CD4-positive, CD25-positive, alpha-beta regulatory T cell (primary cell): Measurements from ENCODE around the gene KCNJ18. TPM values are rescaled to one million over a fixed set of nuclear protein-coding genes. Genes with fewer than 3 reads are reported as not detected.
"Not testable (repeated sequence)": the region's sequence is repeated elsewhere in the genome, so short reads cannot be mapped to it uniquely, and the experiment has no call there.

Source experiments
- ATAC-seq, 2 donors: fragments of 150-1000 bp; cut with Tn5 transposase; one replicate each; pipeline ENCODE4 v1.10.0; 2021; ENCODE audit warnings: low read depth in 2 of 2, moderate number of reproducible peaks in 2 of 2, moderate library complexity in 1 of 2
- DNase-seq, 3 donors: peaks; one replicate each; pipeline versions ENCODE4 v3.0.0 to v3.0.0-alpha.2; 2012 to 2022; ENCODE audit warnings: mixed read lengths in 1 of 3
- H3K27ac ChIP-seq: one replicate; pipeline ENCODE4 v1.7.0; 2013; ENCODE audit warnings: mild to moderate bottlenecking, low read length; ENCODE audit not compliant: insufficient read depth, poor library complexity, severe bottlenecking
- H3K27me3 ChIP-seq: one replicate; pipeline ENCODE4 v1.7.0; 2013; ENCODE audit warnings: low read length; ENCODE audit not compliant: control insufficient read depth, insufficient read depth
- H3K36me3 ChIP-seq: one replicate; pipeline ENCODE4 v1.7.0; 2013; ENCODE audit warnings: mild to moderate bottlenecking, low read length, moderate library complexity; ENCODE audit not compliant: control insufficient read depth, insufficient read depth
- H3K4me1 ChIP-seq: 2 replicates; pipeline ENCODE4 v1.7.0; 2013; ENCODE audit warnings: mild to moderate bottlenecking, low read length; ENCODE audit not compliant: insufficient read depth, control insufficient read depth, poor library complexity, severe bottlenecking
- H3K4me3 ChIP-seq: one replicate; pipeline ENCODE4 v1.7.0; 2013; ENCODE audit warnings: low read depth, mild to moderate bottlenecking, low read length, moderate library complexity
- H3K9me3 ChIP-seq, 2 experiments: 1 replicate in 1 of 2; 2 replicates in 1 of 2; pipeline ENCODE4 v1.7.0; 2013; ENCODE audit warnings: low read length in 2 of 2, mild to moderate bottlenecking in 1 of 2, moderate library complexity in 1 of 2; ENCODE audit not compliant: control insufficient read depth in 2 of 2
- H3K27ac Mint-ChIP-seq, 3 donors: one replicate each; pipeline ENCODE4 v1.8.0; 2020 to 2022; ENCODE audit warnings: mild to moderate bottlenecking in 3 of 3, mixed read lengths in 3 of 3, moderate library complexity in 2 of 3
- H3K27me3 Mint-ChIP-seq: one replicate; pipeline ENCODE4 v1.8.0; 2022; ENCODE audit warnings: mild to moderate bottlenecking, mixed read lengths
- H3K36me3 Mint-ChIP-seq: one replicate; pipeline ENCODE4 v1.8.0; 2020; ENCODE audit warnings: mixed read lengths
- H3K4me1 Mint-ChIP-seq, 4 donors: one replicate each; pipeline ENCODE4 v1.8.0; 2020 to 2022; ENCODE audit warnings: mixed read lengths in 4 of 4, mild to moderate bottlenecking in 1 of 4
- H3K4me3 Mint-ChIP-seq, 4 donors: one replicate each; pipeline ENCODE4 v1.8.0; 2020 to 2022; ENCODE audit warnings: mild to moderate bottlenecking in 4 of 4, mixed read lengths in 4 of 4, moderate library complexity in 3 of 4
- H3K9me3 Mint-ChIP-seq, 7 donors: one replicate each; pipeline ENCODE4 v1.8.0; 2020 to 2022; ENCODE audit warnings: mixed read lengths in 7 of 7, mild to moderate bottlenecking in 3 of 7, moderate library complexity in 2 of 7
- polyA plus RNA-seq, 4 donors: library from polyadenylated mRNA; unstranded; fragments of 300-500 nt; fragmentation: Illumina TruSeq; gene quantifications; one replicate each; pipeline ENCODE4 v1.2.3, GENCODE V29; 2021
- total RNA-seq: library from RNA; stranded (reverse); gene quantifications from one replicate; pipeline ENCODE4 v1.2.3, GENCODE V29; 2022

Gene KCNJ18
- total and polyA plus RNA-seq, 5 donors from 2014 or later, result not detected

DNA sequence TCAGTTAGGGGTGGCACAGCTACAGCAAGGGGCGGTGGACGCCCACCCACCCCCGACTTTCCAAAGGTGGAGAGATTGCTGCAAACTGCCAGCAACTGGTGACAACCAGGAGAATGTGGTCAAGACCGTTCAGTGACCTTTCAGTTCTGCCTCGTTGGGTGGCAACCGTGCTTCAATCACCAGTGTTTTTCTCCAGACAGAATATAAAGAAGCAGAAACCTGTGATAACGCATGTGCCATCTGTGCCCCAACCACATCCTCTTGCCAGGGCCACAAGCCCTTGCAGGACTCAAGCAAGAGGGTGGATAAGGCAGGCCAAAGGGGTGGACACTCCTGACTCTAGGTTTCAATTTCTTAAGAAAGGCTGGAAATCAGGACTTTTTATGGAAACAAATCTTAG, 47.2 kb downstream of the KCNJ18 start:
- H3K27me3 Mint-ChIP-seq, H3K9me3 Mint-ChIP-seq, H3K4me3 Mint-ChIP-seq, H3K27ac ChIP-seq, H3K4me3 ChIP-seq, H3K36me3 Mint-ChIP-seq, DNase-seq, H3K27ac Mint-ChIP-seq, H3K27me3 ChIP-seq, H3K36me3 ChIP-seq, H3K4me1 ChIP-seq, H3K4me1 Mint-ChIP-seq, H3K9me3 ChIP-seq: not testable (repeated sequence)
- ATAC-seq, result peak in 1 of 2 donors; percentile 11

DNA sequence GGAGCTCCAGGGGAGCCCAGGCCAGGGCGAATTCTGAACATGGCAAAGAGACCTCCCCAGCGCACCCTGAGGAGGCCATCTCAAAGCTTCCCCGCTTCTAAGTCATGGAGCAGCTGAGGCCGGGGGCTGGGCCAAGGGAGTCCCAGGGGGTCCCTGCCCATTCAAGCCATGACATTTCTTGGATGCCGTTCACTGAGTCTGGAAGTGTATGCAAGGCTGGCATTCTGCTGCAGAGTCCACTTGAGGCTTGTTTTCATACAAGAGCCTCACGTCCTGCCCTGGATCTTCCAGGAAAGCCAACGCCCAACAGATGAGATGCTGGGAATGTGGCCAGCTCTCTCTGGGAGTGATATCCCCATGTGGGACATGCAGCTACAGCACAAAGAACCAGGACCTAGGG, 48.5 kb downstream of the KCNJ18 start:
- H3K27ac ChIP-seq, H3K4me1 ChIP-seq, H3K36me3 Mint-ChIP-seq, H3K9me3 Mint-ChIP-seq, H3K27me3 ChIP-seq, H3K36me3 ChIP-seq, H3K27me3 Mint-ChIP-seq, H3K4me3 ChIP-seq, H3K27ac Mint-ChIP-seq, H3K4me3 Mint-ChIP-seq, DNase-seq, H3K9me3 ChIP-seq, H3K4me1 Mint-ChIP-seq, ATAC-seq: not testable (repeated sequence)

DNA sequence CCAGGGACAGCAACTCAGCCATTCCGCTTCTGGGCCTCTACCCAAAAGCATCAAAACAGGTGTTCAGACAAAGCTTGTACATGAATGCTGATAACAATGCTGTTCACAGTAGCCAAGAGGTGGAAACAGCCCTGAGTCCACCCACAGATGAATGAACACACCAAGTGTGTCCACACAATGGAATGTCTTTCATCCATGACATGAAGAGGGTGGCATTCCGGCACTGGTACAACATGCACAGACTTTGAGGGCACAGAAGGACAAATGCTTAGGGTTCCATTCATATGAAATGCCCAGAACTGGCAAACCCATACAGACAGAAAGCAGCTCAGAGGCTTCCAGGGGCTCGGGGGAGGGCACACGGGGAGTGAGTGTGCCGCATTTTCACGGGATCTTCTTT, 49.2 kb downstream of the KCNJ18 start:
- not testable (repeated sequence) for H3K27ac Mint-ChIP-seq, H3K27ac ChIP-seq, H3K36me3 Mint-ChIP-seq, H3K9me3 Mint-ChIP-seq, H3K4me1 ChIP-seq, H3K4me3 ChIP-seq, H3K27me3 Mint-ChIP-seq, H3K36me3 ChIP-seq, DNase-seq, H3K4me1 Mint-ChIP-seq, H3K4me3 Mint-ChIP-seq, H3K9me3 ChIP-seq, H3K27me3 ChIP-seq, ATAC-seq

DNA sequence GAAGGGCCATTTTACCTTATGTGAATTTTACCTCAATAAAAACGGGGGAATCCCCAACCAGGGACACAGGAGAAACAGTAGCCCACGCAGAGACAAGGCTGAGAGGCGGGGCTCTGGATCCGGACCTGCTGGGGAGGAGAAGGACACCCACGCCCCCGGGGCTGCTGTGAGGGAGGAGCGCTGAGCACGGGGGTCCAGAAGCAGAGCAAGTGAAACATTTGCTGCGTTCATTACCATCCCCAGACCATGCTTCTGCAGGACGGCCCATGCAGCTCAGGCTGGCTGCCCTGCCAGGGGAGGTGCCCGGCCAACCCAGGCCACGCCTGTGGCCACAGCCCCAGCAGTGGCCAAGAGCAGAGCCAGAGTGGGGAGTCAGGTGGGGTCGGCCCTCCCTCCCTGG, 50.0 kb downstream of the KCNJ18 start:
- Histone ChIP-seq H3K9me3 (no peaks in the 10 kb centered on the region), H3K27me3 (no peaks in the 10 kb centered on the region), H3K36me3 (no peaks in the 10 kb centered on the region), H3K4me3 (no peak overlapping the region), H3K27ac (no peak overlapping the region), H3K4me1 (no peaks in the 10 kb centered on the region)
- peaks cover 0 to 2% (median 1%) of the 10 kb centered on the region in 7 donors for H3K9me3 Mint-ChIP-seq
- DNase-seq, result no peak
- H3K4me1 Mint-ChIP-seq, result peaks cover 0 to 2% (median 0%) of the 10 kb centered on the region in 4 donors
- H3K27me3 Mint-ChIP-seq, result no peaks in the 10 kb centered on the region
- H3K4me3 Mint-ChIP-seq, result no peak overlapping the region
- no peaks in the 10 kb centered on the region for H3K36me3 Mint-ChIP-seq
- no peak overlapping the region for H3K27ac Mint-ChIP-seq
- ATAC-seq, result no peak

DNA sequence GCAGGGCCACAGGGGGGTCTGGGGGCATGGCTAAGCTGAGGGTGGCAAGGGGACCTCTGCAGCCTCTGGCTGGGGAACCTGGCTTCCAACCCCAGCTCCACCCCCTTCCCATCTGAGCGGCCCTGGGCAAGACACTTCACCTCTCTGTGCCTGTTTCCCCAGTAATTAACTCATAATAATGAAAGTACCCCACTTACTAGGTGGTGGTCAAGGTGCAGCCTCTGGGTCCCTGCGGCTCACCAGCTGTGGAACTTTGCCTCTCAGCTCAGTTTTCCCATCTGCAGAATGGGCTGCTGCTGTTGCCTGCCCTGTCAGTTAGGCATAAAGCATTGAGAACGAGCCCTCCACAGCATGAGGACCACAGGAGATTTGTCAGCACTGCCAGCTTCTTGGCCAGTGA, 51.8 kb downstream of the KCNJ18 start:
- H3K4me3 Mint-ChIP-seq, H3K36me3 ChIP-seq, H3K9me3 Mint-ChIP-seq, H3K9me3 ChIP-seq, H3K36me3 Mint-ChIP-seq, H3K4me1 ChIP-seq, H3K27ac Mint-ChIP-seq, H3K4me3 ChIP-seq, H3K27me3 ChIP-seq, H3K27me3 Mint-ChIP-seq, H3K4me1 Mint-ChIP-seq, H3K27ac ChIP-seq, DNase-seq, ATAC-seq: not testable (repeated sequence)

DNA sequence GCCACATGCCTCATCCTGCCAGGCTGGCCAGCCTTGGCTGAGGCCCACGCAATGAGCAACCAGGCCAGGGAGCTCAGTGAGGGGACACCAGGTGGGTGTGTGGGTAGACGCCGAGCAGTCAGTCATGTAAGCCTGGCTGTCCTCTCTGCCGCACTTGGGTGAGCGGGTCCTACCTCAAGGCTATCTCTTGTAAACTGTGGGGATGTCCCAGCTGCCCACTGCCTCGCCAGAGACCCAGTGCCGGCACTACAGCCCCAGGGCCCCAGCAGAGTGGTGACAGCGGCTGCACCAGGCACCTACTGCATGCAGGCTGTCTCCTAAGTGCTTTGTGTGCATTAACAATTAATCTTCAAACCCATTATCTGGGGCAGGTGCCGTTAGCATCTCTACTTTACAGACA, 52.3 kb downstream of the KCNJ18 start:
- not testable (repeated sequence) for H3K4me3 ChIP-seq, H3K4me3 Mint-ChIP-seq, H3K9me3 Mint-ChIP-seq, H3K36me3 Mint-ChIP-seq, H3K9me3 ChIP-seq, DNase-seq, H3K27me3 ChIP-seq, H3K27ac ChIP-seq, H3K27me3 Mint-ChIP-seq, H3K27ac Mint-ChIP-seq, ATAC-seq, H3K4me1 ChIP-seq, H3K4me1 Mint-ChIP-seq, H3K36me3 ChIP-seq

DNA sequence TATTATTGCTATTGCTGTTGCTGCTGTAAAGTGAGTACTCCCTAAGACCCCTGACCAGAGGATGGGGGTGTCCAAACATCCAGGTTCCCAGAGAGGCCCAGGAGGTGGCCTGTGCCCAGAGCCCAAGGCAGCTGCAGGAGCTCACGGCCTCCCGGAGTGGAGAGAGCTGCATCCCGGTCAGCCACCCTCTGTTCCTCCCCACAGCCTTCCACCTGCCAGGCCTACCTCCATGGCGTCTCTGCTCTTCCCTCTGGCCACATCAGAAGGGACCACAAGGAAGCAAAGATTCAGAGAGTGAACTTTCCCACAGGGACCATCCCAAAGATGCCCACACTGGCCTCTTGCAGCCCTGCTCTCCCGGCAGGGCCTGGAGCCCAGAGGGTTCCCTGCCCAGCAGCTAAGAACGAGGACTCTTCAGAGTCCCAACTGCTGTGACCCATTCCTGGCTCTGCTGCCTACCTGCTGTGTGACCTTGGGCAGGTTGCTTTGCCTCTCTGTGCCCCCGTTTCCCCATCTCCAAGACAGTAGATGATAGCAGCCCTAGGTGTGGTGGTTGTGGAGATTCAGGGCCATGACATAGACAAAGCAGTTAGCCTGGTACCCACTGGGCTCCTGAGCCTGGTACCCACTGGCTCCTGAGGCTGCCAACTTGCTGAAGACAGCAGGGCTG, 53.2 kb downstream of the KCNJ18 start:
- DNase-seq, H3K9me3 Mint-ChIP-seq, H3K27me3 Mint-ChIP-seq, H3K4me3 ChIP-seq, H3K27me3 ChIP-seq, H3K27ac Mint-ChIP-seq, H3K36me3 Mint-ChIP-seq, H3K36me3 ChIP-seq, H3K4me3 Mint-ChIP-seq, H3K9me3 ChIP-seq, H3K4me1 Mint-ChIP-seq, H3K4me1 ChIP-seq, H3K27ac ChIP-seq: not testable (repeated sequence)
- ATAC-seq, result peak in 1 of 2 donors; percentile 18

DNA sequence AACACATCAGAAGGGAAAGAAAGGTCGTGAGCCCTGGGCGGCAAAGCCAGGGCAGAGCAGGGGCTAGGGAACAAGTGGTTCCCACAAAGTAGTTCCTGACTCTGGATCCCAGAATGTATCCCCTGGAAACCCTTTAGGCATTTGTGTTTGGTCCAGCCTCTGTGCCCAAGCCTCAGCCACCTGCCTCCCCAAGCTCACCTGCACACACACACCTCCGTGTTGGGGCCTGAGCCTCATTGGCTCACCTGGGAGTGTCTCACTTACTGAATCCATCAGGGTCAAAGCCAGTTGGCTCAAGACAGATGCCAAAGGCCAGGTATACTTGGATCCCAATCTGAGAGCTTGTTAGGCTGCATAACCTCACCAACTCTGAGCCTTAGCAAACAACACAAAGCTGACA, 54.1 kb downstream of the KCNJ18 start:
- not testable (repeated sequence) for H3K27ac Mint-ChIP-seq, H3K9me3 ChIP-seq, H3K4me1 Mint-ChIP-seq, H3K36me3 ChIP-seq, H3K4me3 Mint-ChIP-seq, H3K36me3 Mint-ChIP-seq, H3K27me3 ChIP-seq, H3K4me3 ChIP-seq, ATAC-seq, H3K27me3 Mint-ChIP-seq, H3K27ac ChIP-seq, DNase-seq, H3K4me1 ChIP-seq
- peaks cover 0 to 12% (median 3%) of the 10 kb centered on the region in 7 donors for H3K9me3 Mint-ChIP-seq
